RWPE2 (cell line): Measurements from ENCODE around the gene C1orf53.

Experiments used
- ATAC-seq: fragments of 200-7000 bp; cut with Tn5 transposase; 3 replicates; pipeline ENCODE4 v1.9.1; 2021; ENCODE audit warnings: low read depth
- DNase-seq: peaks from one replicate; pipeline ENCODE4 v3.0.0-alpha.2; 2020; ENCODE audit warnings: low spot score
- H3K27ac ChIP-seq: fragments of 450-650 bp; 2 replicates; pipeline ENCODE4 v1.5.1; 2017; ENCODE audit warnings: mild to moderate bottlenecking; ENCODE audit not compliant: poor library complexity, severe bottlenecking
- H3K27me3 ChIP-seq: fragments of 250-450 bp; sonication (Bioruptor Pico); 2 replicates; pipeline ENCODE4 v1.5.1; 2021; ENCODE audit warnings: mild to moderate bottlenecking, moderate library complexity; ENCODE audit not compliant: insufficient read depth, poor library complexity, severe bottlenecking
- H3K36me3 ChIP-seq: fragments of 250-450 bp; sonication (Bioruptor Pico); 2 replicates; pipeline ENCODE4 v1.5.1; 2020; ENCODE audit warnings: low read depth, mild to moderate bottlenecking, moderate library complexity
- H3K4me1 ChIP-seq: fragments of 250-450 bp; sonication (Bioruptor Pico); 2 replicates; pipeline ENCODE4 v1.5.1; 2021; ENCODE audit warnings: mild to moderate bottlenecking, moderate library complexity; ENCODE audit not compliant: insufficient read depth, poor library complexity, severe bottlenecking
- H3K4me3 ChIP-seq: fragments of 250-450 bp; sonication (Bioruptor Pico); 2 replicates; pipeline ENCODE4 v1.5.1; 2021; ENCODE audit warnings: mild to moderate bottlenecking, moderate library complexity; ENCODE audit not compliant: severe bottlenecking
- H3K9me3 ChIP-seq: fragments of 250-450 bp; sonication (Bioruptor Pico); 2 replicates; pipeline ENCODE4 v1.5.1; 2021; ENCODE audit warnings: mild to moderate bottlenecking, moderate library complexity; ENCODE audit not compliant: severe bottlenecking
- CTCF ChIP-seq: fragments of 450-650 bp; IDR thresholded peaks from one replicate; pipeline ENCODE4 v1.5.1; 2017; ENCODE audit warnings: mild to moderate bottlenecking, moderate library complexity; ENCODE audit not compliant: poor library complexity, severe bottlenecking

The C1orf53 gene

GRCh38 chr1:197914510-197914909, 12.1 kb downstream of the C1orf53 start:
- Histone ChIP-seq H3K27me3 (peaks cover 97% of the 10 kb centered on the region), H3K4me1 (peaks cover 16% of the 10 kb centered on the region), H3K4me3 (no peak overlapping the region), H3K9me3 (no peaks in the 10 kb centered on the region), H3K27ac (no peak overlapping the region), H3K36me3 (no peaks in the 10 kb centered on the region)
- ATAC-seq (no peak), DNase-seq (no peak)
- no peak for TF ChIP-seq CTCF

GRCh38 chr1:197915260-197915861, 12.9 kb downstream of the C1orf53 start:
- peak overlapping the region; percentile 24 for H3K4me3 ChIP-seq
- H3K27me3 ChIP-seq: peaks cover 94% of the 10 kb centered on the region
- TF ChIP-seq CTCF: no peak
- ATAC-seq (no peak), DNase-seq (no peak)
- H3K27ac ChIP-seq: no peak overlapping the region
- H3K9me3 ChIP-seq: no peaks in the 10 kb centered on the region
- no peaks in the 10 kb centered on the region for H3K36me3 ChIP-seq
- H3K4me1 ChIP-seq: peaks cover 16% of the 10 kb centered on the region

DNA sequence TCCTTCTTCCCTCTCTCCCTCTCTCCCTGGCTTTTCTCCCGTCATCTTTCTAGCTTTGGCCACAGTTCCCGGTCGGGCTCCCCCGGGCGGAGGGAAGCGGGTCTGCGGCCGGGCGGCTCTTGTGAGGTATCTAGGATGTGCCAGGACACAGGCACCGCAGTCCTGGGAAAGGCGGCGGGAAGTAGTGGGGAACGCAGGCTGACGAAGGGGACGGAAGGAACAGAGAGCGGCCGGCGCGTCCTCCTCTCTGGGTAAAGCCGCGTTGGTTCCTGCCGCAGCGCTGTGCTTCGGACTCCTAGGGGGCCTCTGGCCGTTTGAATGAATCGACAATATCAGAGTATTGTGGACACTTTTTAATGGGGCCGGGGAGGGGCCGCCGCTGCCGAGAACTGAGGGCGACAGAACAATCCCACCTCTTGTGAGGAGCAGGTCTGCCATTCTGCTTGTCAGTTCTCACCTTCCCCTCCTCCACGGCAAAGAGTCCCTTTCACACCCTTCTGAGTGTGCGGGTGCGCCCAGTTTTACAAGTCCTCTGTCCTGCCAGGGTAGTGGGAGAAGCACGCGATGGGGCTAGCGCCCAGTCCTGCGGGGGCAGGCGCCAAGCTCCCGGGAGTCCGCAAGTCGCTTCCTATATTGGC, 13.6 kb downstream of the C1orf53 start:
- TF ChIP-seq CTCF: peak; percentile 71
- Histone ChIP-seq H3K4me1 (peaks cover 16% of the 10 kb centered on the region), H3K36me3 (no peaks in the 10 kb centered on the region), H3K27me3 (peaks cover 94% of the 10 kb centered on the region), H3K27ac (no peak overlapping the region), H3K9me3 (no peaks in the 10 kb centered on the region), H3K4me3 (peak overlapping the region; percentile 24)
- ATAC-seq (peak; percentile 74), DNase-seq (peak; percentile 75)

- DNase-seq (no peak), ATAC-seq (no peak)
- no peak overlapping the region for H3K27ac ChIP-seq
- H3K9me3 ChIP-seq: no peaks in the 10 kb centered on the region
- peaks cover 91% of the 10 kb centered on the region for H3K27me3 ChIP-seq
- peak overlapping the region; percentile 24 for H3K4me3 ChIP-seq
- H3K36me3 ChIP-seq: no peaks in the 10 kb centered on the region
- H3K4me1 ChIP-seq: peaks cover 16% of the 10 kb centered on the region
- no peak for TF ChIP-seq CTCF
Observed at GRCh38 chr1:197916500-197916983, 14.1 kb downstream of the C1orf53 start.
